Measurements from ENCODE around the gene PDCD7.
A peak's percentile ranks its signal among the peaks of the same experiment; 100 is the strongest.
"Not testable (repeated sequence)": the region's sequence is repeated elsewhere in the genome, so short reads cannot be mapped to it uniquely, and the experiment has no call there.

The PDCD7 gene

GRCh38 chr15:65133548-65134200, at the start of gene PDCD7:
TSS of gene PDCD7 (minus strand) at chr15:65133808. CDS start at chr15:65133781, 27 bp downstream.
- DNase-seq (ENCODE audit: low read depth, low spot score) = peak; percentile 63

DNA sequence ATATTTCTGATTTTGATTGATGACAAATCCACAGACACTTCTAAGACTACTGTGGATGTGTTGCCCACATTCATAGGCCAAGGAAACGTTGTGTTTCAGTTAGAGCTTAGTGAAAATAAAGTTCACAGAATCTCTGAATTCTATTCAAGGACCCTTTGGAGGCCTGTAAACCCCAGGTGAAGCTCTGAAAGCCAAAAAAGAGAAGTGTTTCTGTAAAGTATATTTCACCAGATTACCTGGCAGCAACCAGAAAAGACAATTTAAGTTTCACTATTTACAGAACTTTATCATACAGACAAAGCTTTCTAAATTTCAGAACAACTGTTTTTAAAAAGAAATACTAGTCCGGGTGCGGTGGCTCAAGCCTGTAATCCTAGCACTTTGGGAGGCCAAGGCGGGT, 48.9 kb upstream of the PDCD7 start:
- no peak for DNase-seq (ENCODE audit: low read depth, low spot score)

GRCh38 chr15:65181582-65182353, 48.2 kb upstream of the PDCD7 start:
- not testable (repeated sequence) for DNase-seq (ENCODE audit: low read depth, low spot score)

DNA sequence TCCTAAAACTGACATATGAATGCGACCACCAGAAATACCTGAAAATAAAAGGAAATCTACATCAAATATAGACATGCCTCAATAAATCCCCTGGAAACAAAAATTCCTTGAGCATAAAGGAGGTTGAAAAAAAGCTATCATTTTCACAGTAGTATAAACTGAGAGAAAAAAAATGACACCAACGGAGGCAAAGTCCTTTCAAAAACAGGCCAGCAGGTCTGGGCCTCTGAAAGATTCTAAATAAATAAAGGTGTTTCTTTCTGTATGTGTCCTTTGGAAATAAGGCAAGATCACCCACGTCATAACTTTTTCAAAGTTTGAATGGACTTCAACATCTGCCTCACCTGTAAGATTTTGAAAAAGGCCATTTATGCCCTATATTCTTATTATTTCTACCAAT, 46.6 kb upstream of the PDCD7 start:
- no peak for DNase-seq (ENCODE audit: low read depth, low spot score)

DNA sequence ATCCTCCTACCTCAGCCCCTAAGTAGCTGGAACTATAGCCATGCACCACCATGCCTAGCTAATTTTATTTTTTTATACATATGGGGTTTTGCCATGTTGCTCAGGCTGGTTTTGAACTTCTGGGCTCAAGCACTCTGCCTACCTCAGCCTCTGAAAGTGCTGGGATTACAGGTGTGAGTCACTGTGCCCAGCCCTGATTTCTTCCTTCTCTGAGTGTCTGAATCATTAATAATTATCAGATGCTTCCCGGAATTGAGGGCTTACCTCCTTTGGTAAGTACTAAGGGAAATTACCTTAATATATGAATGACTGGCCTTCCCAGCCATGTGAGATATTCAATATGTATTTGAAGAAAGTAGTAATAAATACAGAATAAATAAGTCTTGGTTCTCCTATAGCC, 44.3 kb upstream of the PDCD7 start:
- DNase-seq (ENCODE audit: low read depth, low spot score) = no peak

DNA sequence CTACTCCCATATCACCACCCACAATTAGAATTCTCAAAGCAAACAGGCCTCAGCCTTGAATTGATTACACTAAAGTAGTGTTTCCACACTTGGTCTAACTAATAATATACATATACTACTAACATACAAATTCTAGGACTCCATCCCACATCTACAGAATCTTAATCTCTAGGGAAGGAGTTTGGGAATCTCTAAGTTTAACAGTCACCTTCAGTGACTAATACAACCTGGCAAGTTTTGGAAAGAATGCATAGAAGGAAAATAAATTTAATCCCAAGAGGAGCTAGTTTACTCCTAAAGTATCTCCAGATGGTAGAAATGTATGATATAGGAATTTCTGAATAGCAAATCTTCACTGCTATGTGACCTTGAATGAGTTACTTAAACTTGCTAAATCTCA, 42.4 kb upstream of the PDCD7 start:
- no peak for DNase-seq (ENCODE audit: low read depth, low spot score)

DNA sequence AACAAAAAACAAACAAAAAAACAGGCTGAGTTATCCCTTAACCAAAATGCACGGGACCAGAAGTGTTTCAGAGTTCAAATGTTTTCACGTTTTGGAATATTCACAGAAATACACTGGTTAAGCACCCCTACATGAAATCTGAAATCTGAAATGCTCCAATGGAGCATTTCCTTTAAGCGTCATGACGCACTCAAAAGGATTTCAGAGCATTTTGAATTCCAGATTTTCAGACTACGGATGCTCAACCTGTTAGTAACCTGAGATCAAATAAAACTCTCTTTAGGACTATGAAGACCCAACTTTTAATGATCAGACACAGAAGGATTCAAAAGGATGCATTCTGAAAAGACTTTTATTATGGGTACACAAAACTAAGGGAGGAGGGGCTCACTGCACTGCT, 41.9 kb upstream of the PDCD7 start:
- DNase-seq (ENCODE audit: low read depth, low spot score) = no peak

GRCh38 chr15:65174509-65174908, 40.9 kb upstream of the PDCD7 start:
- no peak for DNase-seq (ENCODE audit: low read depth, low spot score)

DNA sequence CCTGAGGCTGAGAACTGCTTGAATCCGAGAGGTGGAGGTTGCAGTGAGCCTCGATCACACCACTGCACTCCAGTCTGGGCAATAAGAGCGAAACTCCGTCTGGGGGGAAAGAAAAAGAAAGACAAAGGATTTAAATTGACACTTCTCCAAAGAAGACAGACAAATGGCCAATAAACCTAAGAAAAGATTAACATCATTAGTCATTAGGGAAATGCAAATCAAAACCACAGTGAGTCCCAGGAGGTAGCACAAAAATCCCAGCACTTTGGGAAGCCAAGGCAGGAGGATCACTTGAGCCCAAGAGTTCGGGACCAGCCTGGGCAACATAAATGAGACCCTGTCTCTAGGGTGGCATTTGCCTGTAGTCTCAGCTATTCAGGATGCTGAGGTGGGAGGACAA, 38.9 kb upstream of the PDCD7 start:
- DNase-seq (ENCODE audit: low read depth, low spot score) = no peak

GRCh38 chr15:65171428-65171827, 37.8 kb upstream of the PDCD7 start:
- DNase-seq (ENCODE audit: low read depth, low spot score) = no peak

DNA sequence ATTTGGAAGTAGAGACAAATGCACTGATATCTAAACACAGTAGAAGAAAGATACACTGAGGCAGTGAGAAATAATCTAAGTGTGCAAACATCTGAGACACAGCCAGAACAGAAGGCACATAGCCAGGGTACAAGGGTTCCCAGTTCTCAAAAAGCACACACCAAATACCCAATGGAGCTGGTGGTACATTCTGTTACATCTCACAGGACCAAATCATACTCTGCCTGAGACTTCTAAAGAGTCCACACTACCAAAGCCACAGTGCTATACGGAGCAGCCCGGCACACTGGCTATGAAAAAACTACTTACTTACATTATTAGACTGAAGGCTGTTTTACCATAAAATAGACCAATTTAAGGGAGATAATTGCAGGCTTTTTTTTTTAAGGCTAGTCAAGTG, 32.3 kb upstream of the PDCD7 start:
- no peak for DNase-seq (ENCODE audit: low read depth, low spot score)

DNA sequence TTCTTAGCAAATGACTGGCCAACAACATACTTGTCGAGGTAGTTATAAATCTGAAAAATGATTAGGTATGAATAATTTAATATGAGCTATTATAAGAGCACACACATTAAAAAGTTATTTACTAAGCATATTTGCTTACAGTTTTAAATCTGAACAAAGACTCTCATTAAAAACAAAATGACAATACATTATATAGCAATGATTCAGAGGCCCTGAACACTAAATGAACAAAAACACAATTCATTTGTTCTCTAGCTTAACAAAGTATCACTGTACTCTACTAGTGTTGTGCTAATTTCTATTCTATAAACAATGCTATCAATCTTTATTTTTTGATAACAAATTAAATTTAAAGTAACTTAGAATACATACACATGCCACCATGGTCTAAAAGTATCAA, 30.5 kb upstream of the PDCD7 start:
- no peak for DNase-seq (ENCODE audit: low read depth, low spot score)

DNA sequence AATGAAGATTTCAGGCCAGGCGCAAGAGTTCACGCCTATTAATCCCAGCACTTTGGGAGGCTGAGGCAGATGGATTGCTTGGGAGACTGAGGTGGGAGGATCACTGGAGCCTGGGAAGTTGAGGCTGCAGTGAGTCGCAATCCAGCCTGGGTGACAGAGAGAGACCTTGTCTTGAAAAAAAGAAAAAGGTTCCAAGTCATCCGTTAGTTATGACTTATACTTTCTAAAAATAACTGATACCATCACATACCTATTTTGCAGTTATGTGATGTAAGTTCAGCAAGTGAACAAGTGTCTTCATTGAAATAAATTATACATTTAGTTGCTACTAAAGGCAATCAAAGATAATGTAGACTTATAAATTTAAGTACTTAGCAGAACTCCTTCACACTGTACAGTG, 29.4 kb upstream of the PDCD7 start:
- DNase-seq (ENCODE audit: low read depth, low spot score) = no peak

DNA sequence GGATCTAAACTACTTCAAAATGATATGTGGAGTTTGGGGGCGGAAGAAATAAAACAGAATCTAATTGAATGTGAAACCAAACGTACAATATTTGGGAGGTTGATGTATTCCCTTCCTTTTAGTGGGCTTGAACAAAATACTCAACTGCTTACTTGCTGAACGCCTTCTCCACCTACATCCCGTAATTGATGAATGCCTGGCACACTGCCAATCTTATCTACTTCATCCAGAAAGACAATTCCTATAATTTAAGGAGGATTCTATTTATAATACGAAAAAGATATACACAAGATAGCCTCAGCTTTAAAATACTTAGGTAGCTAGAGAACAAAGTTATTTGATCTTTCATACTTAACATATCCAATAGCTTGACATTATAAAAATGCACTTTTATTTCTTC, 23.1 kb upstream of the PDCD7 start:
- no peak for DNase-seq (ENCODE audit: low read depth, low spot score)

GRCh38 chr15:65154720-65155119, 21.1 kb upstream of the PDCD7 start:
- DNase-seq (ENCODE audit: low read depth, low spot score) = no peak

DNA sequence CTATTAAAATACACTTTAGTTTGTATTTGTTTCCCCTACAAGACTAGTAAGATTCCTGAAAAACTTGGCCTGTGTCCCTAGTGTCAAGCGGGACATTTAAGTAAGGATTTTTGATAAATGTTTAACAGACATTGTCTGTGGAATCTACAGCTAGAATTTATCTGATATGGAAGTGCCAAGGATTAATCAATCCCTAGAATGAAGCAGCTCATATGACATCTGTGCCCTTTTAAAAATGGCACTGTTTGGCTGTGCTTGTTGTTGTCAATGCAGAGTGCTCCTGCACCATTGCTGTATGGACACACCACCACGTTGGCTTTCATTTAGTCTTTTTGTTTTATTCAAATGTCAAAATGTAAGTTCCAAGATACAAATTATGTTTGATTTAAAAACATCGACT, 14.3 kb upstream of the PDCD7 start:
- no peak for DNase-seq (ENCODE audit: low read depth, low spot score)

GRCh38 chr15:65146438-65146837, 12.8 kb upstream of the PDCD7 start:
- no peak for DNase-seq (ENCODE audit: low read depth, low spot score)

GRCh38 chr15:65138631-65139030, 5.0 kb upstream of the PDCD7 start:
- not testable (repeated sequence) for DNase-seq (ENCODE audit: low read depth, low spot score)

DNA sequence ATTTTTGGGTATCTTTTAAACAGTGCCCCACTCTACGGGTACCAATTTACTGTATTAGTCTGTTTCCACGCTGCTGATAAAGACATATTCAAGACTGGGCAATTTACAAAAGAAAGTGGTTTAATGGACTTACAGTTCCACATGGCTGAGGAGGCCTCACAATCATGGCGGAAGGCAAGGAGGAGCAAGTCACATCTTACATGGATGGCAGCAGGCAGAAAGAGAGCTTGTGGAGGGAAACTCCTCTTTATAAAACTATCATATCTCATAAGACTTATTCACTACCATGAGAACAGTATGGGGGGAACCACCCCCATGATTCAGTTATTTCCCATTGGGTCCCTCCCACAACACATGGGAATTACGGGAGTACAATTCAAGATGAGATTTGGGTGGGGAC, 4.3 kb upstream of the PDCD7 start:
- DNase-seq (ENCODE audit: low read depth, low spot score) = not testable (repeated sequence)

- not testable (repeated sequence) for DNase-seq (ENCODE audit: low read depth, low spot score)
Measured at GRCh38 chr15:65137089-65137488, 3.5 kb upstream of the PDCD7 start.

- no peak for DNase-seq (ENCODE audit: low read depth, low spot score)
Measured at GRCh38 chr15:65134538-65134937, 930 bp upstream of the PDCD7 start.

- no peak for DNase-seq (ENCODE audit: low read depth, low spot score)
Measured at GRCh38 chr15:65132878-65133547, 595 bp downstream of the PDCD7 start.

DNA sequence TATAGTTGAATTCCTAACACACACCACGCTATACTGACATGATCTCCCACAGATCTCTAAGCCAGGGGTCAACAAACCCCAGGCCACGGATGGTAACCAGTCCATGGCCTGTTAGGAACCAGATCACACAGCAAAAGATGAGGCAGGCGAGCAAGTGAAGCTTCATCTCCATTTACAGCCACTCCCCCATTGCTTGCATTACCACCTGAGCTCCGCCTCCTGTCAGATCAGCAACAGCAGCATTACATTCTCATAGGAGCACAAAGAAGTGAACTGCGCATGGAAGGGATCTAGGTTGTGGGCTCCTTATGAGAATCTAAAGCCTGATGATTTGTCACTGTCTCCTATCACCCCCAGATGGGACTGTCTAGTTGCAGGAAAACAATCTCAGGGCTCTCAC, 2.7 kb downstream of the PDCD7 start:
- DNase-seq (ENCODE audit: low read depth, low spot score) = no peak

Data from activated naive CD8-positive, alpha-beta T cell treated with anti-CD3 and anti-CD28 coated beads, Interleukin-2, amount 50 U/mL, for 16 hours (primary cell).